ENCODE measurements around the gene PPP1R3A. TPM values are rescaled to one million over a fixed set of nuclear protein-coding genes. Genes with fewer than 3 reads are reported as not detected.
"Not testable (repeated sequence)": the region's sequence is repeated elsewhere in the genome, so short reads cannot be mapped to it uniquely, and the experiment has no call there.

The PPP1R3A gene, protein sequence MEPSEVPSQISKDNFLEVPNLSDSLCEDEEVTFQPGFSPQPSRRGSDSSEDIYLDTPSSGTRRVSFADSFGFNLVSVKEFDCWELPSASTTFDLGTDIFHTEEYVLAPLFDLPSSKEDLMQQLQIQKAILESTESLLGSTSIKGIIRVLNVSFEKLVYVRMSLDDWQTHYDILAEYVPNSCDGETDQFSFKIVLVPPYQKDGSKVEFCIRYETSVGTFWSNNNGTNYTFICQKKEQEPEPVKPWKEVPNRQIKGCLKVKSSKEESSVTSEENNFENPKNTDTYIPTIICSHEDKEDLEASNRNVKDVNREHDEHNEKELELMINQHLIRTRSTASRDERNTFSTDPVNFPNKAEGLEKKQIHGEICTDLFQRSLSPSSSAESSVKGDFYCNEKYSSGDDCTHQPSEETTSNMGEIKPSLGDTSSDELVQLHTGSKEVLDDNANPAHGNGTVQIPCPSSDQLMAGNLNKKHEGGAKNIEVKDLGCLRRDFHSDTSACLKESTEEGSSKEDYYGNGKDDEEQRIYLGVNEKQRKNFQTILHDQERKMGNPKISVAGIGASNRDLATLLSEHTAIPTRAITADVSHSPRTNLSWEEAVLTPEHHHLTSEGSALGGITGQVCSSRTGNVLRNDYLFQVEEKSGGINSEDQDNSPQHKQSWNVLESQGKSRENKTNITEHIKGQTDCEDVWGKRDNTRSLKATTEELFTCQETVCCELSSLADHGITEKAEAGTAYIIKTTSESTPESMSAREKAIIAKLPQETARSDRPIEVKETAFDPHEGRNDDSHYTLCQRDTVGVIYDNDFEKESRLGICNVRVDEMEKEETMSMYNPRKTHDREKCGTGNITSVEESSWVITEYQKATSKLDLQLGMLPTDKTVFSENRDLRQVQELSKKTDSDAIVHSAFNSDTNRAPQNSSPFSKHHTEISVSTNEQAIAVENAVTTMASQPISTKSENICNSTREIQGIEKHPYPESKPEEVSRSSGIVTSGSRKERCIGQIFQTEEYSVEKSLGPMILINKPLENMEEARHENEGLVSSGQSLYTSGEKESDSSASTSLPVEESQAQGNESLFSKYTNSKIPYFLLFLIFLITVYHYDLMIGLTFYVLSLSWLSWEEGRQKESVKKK
- total RNA-seq = 10 to 100 TPM; 54.1 to 61.4 TPM
- long read RNA-seq, full-length matches to known transcripts = 23 of 29 reads
- long read RNA-seq, partial matches to known transcripts = 0 of 29 reads
- long read RNA-seq, other reads (novel, unspliced or antisense) = 6 of 29 reads

DNA sequence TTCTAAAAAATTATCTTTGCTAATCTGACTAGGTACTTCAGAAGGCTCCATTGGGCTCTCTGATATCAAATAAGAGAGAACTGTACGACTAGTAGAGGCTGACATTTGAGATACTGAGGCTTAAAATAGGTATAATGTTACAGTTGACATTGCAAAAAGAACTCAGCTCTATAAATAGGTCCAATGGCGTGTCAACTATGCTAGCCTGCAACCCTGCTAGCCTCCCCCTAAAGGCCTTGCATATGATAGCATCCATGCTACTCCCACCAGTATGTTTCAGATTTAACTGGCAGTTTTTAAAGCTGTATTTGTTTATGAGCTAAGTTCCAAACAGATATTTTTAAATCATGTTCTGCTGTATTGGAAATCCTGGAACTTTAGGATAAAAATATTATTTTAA, at the start of gene PPP1R3A:
Gene PPP1R3A (minus strand): TSS at position 64 of the 400 bp plus-strand sequence. CDS start 13 bp downstream, at position 51.
- ATAC-seq (peak; percentile 85 to 89), DNase-seq (peak; percentile 18)
- intact Hi-C loops (cut with DNase I) = loop anchor here in 1 of 2 donors (5.0 kb wide), 2 partner anchors 127 to 147 kb away; no protein-coding TSS in a partner anchor

DNA sequence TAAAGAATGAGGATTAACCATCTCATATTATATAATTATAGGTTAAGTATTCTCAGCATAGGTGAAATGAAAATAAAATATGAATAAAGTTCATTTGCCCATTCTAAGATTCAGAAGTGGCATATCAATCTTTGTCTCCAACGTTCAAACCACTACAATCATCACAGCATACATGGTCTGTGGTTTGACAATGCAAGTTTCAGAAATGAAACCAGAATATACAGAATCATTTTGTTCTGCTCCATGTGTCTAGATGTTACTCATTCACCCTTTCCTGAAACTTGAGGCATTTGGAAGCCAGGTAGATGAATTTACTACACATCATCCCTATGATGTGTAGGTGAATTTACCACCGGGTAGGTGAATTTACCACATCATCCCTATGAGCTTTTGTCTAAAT, 44.5 kb upstream of the PPP1R3A start:
- intact Hi-C loops (cut with DNase I) = no loop called here
- no peak for ATAC-seq

DNA sequence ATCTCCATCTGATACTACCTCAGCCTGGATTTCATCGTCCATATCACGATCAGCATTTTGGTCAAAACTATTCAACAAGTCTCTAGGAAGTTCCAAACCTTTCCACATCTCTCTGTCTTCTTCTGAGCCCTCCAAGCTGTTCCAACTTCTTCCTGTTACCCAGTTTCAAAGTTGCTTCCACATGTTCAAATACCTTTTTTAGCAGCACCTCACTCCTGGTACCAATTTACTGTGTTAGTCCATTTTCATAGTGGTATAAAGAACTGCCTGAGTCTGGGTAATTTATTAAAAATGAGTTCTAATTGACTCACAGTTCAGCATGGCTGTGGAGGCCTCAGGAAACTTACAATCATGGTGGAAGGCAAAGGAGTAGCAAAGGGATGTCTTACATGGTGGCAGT, 41.1 kb upstream of the PPP1R3A start:
- ATAC-seq (no peak), DNase-seq (no peak)
- intact Hi-C loops (cut with DNase I) = no loop called here

More for the DNA sequence above, 44.5 kb upstream of the PPP1R3A start:
- DNase-seq = no peak

DNA sequence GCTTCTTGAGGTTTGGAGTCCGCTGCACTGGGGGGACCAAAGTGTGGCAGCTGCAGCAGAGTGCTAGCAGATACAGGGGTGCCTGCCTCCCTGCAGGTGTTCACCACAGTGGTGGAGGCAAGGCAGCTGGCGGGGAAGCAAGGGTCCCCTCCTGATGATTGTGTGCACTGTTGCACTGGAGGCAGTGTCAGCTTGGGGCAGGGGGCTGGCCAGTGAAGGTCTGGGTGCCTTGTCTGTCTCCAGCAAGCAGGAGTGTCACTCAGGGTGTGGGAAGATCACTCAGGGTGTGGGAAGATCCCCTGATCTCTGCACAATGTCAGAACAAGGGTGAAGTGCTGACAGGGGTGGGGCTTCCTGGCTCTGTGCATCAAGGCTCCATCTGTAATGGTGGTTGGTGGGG, 36.3 kb upstream of the PPP1R3A start:
- intact Hi-C loops (cut with DNase I) = no loop called here
- ATAC-seq = no peak
- no peak for DNase-seq

DNA sequence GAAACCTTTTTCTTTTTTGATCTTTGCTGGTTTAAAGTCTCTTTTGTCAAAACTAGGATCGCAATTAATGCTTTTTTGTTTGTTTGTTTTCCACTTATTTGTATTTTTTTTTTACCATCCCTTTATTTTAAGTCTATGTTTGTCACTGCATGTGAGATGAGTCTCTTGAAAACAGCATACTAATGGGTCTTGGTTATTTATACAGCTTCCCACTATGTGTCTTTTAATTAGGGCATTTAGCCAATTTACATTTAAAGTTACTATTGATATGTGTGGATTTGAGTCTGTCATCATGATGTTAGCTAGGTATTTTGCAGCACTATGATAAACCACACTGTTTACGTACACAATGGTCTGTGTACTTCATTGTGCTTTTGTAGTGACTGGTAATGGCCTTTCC, 34.7 kb upstream of the PPP1R3A start:
- intact Hi-C loops (cut with DNase I) = no loop called here
- DNase-seq (no peak), ATAC-seq (no peak)

DNA sequence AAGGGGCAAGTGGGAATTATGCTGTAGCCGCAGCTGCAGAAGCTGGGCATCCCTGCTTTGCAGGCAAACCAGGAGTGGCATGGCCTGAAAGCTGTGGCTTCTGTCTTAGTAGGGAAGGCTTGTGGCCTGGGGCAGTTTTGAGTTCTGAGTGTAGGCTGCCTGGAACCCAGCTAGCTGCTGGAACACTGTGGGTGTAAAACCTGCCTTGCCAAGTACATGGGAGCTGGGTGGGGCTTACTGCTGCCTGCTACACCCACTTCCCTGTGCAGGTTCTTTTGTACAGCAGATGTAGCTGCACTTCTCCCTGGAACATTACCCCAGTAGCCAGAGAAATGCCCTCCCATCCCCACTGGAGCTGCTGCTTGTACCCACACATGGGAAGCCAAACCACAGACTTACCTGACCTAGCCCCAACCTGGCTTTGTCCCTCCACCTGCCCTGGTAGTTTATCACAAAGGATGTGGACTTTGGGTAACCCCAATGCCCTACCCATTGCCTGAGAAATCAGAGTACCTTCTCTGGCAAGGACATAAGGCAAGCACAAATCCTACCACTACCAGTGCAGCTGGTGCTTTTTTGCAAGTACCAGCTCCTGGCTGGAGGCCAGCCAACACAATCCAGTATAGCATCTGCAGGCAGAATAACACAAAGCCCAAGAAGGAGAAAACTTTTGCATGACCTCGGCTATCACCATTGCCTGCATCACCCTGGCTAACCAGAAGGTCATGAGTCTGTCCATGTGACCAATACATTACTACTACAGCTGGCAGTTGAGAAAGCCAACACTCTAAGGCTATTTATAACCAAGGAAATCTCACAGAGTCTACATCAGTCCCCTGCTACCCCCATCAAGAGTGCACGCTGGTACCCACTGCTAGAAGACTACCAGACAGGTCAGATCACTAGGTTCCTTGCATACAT, 26.5 kb upstream of the PPP1R3A start:
- intact Hi-C loops (cut with DNase I) = no loop called here
- ATAC-seq = peak; percentile 27 to 41
- no peak for DNase-seq

DNA sequence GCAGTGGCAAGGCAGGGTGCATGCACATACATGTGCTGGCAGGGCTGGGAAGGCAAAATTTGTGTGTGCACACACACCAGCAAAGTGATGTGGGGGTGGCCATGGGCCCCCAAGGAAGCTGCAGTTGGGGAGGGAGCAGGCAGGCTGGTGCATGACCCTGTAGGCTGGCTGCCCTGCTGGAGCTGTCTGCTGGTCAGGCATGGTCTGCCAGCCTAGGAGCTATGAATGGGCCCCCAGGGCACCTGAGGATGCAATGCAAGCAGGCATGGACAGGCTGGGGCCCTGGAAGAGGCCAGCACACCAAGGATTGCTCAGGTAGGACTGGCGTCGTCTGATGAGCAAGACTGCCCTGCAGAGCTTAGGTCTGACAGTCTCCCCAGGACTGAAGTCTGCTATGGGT, 18.2 kb upstream of the PPP1R3A start:
- DNase-seq = no peak
- intact Hi-C loops (cut with DNase I) = no loop called here
- ATAC-seq = no peak

DNA sequence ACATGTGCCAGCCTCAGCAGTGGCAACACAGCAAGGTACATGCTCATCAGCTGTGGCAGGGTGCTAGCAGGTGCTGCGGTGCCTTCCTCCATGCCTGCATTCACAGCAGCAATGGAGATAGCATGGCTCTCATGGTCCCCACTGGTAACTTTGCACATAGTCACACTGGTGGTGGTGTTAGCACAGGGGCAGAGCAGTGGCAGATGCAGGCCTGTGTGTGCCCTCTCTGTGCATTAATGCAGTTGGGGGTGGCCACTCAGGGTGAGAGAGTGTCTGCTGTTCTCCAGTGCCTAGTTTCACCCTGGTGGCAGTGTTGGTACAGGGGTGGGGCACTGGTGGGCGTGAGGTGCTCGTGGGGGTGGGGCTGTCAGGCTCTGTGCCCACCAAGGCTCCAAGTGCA, 17.7 kb upstream of the PPP1R3A start:
- DNase-seq (no peak), ATAC-seq (no peak)
- intact Hi-C loops (cut with DNase I) = no loop called here

DNA sequence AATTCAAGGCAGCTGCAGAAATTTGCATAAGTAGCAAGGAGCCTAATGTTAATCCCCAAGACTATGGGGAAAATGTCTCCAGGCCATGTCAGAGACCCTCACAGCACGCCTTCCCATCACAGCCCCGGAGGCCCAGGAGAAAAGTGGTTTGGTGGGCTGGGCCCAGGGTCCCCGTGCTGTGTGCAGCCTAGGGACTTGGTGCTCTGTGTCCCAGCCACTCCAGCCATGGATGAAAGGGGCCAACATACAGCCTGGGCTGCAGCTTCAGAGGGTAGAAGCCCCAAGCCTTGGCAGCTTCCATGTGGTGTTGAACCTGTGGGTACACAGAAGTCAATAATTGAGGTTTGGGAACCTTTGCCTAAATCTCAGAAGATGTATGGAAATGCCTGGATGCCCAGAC, 10.6 kb upstream of the PPP1R3A start:
- intact Hi-C loops (cut with DNase I); ATAC-seq; DNase-seq: not testable (repeated sequence)

DNA sequence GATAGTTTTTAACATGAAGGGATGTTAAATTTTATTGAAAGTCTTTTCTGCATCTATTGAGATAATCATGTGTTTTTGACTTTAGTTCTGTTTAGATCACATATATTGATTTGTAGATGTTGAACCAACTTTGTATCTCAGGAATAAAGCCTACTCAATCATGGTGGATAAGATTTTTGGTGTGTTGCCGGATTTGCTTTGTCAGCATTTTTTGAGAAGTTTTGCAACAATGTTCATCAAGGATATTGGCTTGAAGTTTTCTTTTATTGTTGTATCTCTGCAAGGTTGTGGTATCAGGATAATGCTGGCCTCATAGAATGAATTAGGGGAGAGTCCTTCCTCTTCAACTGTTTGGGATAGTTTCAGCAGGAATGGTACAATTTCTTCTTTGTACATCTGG, 9.3 kb upstream of the PPP1R3A start:
- intact Hi-C loops (cut with DNase I) = no loop called here

DNA sequence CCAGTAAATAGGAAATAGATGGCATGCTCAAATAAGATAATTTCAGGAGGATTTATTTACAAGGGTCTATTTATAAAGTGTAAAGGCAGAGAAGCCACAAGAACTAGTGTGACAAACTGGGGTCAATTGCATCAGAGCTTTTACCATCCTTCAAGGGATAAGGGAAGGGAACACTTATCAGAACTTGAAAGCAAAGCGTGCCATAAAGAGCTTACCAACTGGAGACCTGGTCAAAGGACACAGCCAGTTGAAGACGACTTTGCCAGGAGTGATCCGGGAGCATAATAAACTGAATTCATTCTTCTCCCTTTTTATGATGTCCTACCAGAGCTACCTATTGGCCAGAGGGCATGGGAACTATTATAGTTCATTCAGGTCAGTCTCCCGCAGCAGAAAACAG, 3.2 kb upstream of the PPP1R3A start:
- no peak for ATAC-seq
- intact Hi-C loops (cut with DNase I) = no loop called here
- DNase-seq = no peak

More for the DNA sequence above, 9.3 kb upstream of the PPP1R3A start:
- DNase-seq (no peak), ATAC-seq (no peak)

DNA sequence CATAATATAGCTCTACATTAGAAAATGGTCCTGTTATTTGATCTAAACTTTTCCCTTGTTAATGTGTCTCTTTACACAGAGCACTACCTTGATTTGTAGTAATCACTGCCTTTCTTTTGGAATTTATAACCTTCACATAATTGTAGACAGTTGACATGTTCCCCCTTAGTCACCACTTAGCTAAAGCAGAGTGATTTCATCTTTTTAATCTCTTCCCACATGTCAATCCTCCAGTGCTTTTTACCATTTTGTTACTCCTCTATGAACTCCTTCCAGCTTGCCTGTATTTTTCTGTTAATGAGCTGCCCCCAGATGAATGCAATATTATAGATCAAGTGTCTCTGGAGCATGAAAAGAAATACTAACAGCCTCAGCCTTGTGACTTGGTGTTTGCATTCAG, 2.6 kb upstream of the PPP1R3A start:
- intact Hi-C loops (cut with DNase I) = no loop called here
- DNase-seq (no peak), ATAC-seq (no peak)

DNA sequence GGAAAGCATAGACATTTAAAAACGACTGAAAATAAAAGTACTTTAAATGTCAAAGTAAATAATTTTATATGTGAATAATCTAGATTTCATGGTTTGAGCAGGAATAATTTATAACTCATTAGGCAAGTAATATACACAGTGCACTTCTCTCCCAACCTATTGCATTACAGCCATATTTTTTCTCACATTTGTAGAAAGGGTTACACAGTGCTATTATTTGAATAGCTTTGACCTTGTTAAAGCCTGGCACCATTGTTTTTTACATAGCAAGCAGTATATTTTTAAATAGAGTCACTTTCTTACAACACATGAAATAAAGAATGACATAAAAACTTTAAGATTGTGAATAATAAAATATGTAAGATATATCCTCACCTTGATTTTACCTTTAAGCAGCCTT, 969 bp downstream of the PPP1R3A start:
- intact Hi-C loops (cut with DNase I) = loop anchor here in 1 of 2 donors (5.0 kb wide), 2 partner anchors 126 to 146 kb away; no protein-coding TSS in a partner anchor
- ATAC-seq = peak; percentile 61 to 64

DNA sequence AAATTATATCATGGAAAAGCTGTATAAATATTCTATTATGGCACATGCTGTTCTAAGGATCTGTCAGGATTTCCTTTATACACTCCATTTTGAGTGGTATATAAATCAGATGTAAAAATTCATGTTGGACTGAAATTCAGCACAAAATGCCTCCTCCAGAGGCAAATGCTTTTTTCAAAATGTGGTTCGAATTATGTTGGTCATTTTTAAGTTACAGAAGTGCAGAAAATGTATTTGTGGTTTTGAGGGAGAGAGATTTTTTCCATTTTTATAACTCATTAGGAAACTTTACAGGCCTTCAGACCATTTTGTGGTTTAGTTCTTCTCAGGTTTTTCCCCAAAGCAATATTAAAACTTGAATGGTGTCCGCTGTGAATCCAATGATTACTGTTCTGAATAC, 2.9 kb downstream of the PPP1R3A start:
- ATAC-seq (no peak), DNase-seq (no peak)
- intact Hi-C loops (cut with DNase I) = loop anchor here in 1 of 2 donors (5.0 kb wide), 2 partner anchors 124 to 144 kb away; no protein-coding TSS in a partner anchor

More for the DNA sequence above, 969 bp downstream of the PPP1R3A start:
- DNase-seq = no peak

DNA sequence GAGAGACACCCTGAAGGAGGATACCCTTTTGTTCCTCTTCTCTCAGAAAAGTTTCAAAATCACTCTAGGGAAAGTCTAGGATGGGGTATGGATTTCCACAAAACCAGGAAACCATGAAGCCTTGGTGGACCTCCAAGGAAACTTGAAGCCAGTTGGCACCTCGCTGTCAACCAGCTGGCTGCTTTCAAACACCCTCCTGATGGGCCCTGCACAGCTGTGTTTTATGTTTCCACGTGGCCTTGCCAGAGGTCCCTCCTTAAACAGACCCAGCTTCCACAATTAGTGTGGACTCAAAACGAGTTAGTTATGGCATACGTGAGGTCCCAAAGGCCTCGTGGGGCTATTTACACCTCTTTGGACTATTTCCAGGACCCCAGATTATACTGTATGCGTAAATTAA, 5.9 kb downstream of the PPP1R3A start:
- intact Hi-C loops (cut with DNase I) = no loop called here
- ATAC-seq (no peak), DNase-seq (no peak)

DNA sequence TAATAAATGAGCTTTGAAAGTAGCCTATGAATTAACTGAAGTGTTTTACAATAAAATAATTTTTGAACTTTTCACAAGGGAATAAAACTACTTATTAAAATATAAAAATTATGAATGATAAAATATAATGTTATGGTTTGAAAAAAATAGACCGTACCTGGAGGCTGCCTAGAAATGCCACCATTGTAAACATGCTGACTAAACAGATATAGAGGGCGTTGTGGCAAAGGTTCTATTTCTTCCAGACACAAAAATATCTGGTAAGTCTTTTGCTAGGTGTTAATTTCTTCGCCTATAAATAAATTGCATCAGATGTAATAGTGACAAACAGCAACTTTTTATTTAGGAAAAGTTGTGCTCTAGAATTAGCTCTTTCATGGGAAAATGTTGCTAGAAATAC, 11.2 kb downstream of the PPP1R3A start:
- ATAC-seq = no peak
- intact Hi-C loops (cut with DNase I) = no loop called here
- DNase-seq = no peak

DNA sequence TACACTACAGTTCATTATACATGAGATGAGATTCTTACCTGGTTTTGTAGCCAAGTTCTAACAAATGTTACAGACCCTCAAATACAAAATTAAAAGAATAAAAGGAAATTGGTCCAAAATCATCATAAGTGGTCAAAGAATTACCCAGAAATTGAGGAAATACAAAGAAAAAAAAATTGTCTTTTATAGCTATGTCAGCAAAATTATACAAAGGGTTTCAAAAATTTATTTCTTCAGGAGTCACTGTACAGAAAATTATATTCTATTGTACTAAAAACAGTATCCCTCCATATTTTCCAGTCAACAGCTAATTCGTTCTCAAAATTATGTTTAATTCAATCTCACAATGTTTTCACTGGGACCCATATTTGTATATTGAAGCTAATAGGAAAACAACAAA, 14.3 kb downstream of the PPP1R3A start:
- ATAC-seq = no peak
- intact Hi-C loops (cut with DNase I) = no loop called here
- no peak for DNase-seq

DNA sequence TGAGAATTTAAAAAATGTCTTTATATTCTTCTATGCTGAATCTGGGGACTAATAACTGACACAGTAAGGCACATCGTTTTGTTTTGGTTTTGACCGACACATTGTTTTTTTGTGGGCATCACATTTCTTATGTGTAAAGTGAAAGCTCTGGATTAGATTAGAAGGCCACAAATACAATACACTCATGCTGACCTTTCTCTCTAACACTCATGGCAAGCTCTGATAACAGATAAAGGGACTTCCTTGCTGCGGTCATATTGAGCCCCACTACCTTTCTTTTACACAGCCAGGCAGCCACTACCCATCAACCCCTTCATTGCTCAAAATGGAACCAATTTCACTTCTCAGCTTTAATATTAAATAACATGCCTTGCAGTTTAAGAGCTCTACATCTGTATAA, 26.0 kb downstream of the PPP1R3A start:
- intact Hi-C loops (cut with DNase I) = no loop called here
- DNase-seq = no peak
- no peak for ATAC-seq
